ENCODE measurements around the gene ABCA5. TPM values are rescaled to one million over a fixed set of nuclear protein-coding genes. Genes with fewer than 3 reads are reported as not detected.

ABCA5 gene
- total and polyA plus RNA-seq, 2 donors (not counting 3 experiments of a cell fraction or from before 2014, with no cell fraction given), result 9.3 to 23.2 TPM

GRCh38 chr17:69375229-69375628 is 48.3 kb upstream of the ABCA5 start:
- POLR2A ChIA-PET, result no interaction called here
- no peaks in the 10 kb centered on the region for H3K79me2 ChIP-seq (ENCODE audit: control insufficient read depth, insufficient read depth, low read length)
- dilution Hi-C loops (cut with MboI; ENCODE audit: extremely low pct_ligation_motif_present, low sequenced_read_pairs), result no loop called here
- no peaks in the 10 kb centered on the region for H3K9me3 ChIP-seq (replicated peaks; ENCODE audit: control insufficient read depth, insufficient read depth, low read length)
- no peaks in the 10 kb centered on the region for H3K9me1 ChIP-seq (replicated peaks; ENCODE audit: control insufficient read depth, extremely low read depth, insufficient read depth, low read length)
- H3K4me2 ChIP-seq (ENCODE audit: insufficient read depth, low read length), result no peak overlapping the region
- H4K20me1 ChIP-seq (replicated peaks; ENCODE audit: control insufficient read depth, extremely low read depth, insufficient read depth, low read length), result no peaks in the 10 kb centered on the region
- TF ChIP-seq POLR2AphosphoS5 (IDR thresholded peaks at IDR 0.05; ENCODE audit: insufficient read depth, low read depth, low read length) (no peak), EZH2 (IDR thresholded peaks at IDR 0.05; ENCODE audit: borderline replicate concordance, low read depth, low read length, severe bottlenecking) (no peak), MAX (IDR thresholded peaks at IDR 0.05; ENCODE audit: insufficient read depth, insufficient read length) (no peak), MYC (IDR thresholded peaks at IDR 0.05; ENCODE audit: low read depth, low read length) (no peak), FOS (IDR thresholded peaks at IDR 0.05; ENCODE audit: borderline replicate concordance, insufficient read depth, low read length) (no peak), CTCF (IDR thresholded peaks at IDR 0.05; ENCODE audit: extremely low read depth in 1 of 2, insufficient read depth in 1 of 2, low read depth in 1 of 2, low read length in 2 of 2) (no peak), POLR2A (IDR thresholded peaks at IDR 0.05; ENCODE audit: low read depth, low read length) (no peak), GATA2 (IDR thresholded peaks at IDR 0.05; ENCODE audit: insufficient read depth, insufficient read length, low read depth, low read length) (no peak), JUN (IDR thresholded peaks at IDR 0.05; ENCODE audit: borderline replicate concordance, insufficient read depth, insufficient read length, low read depth) (no peak)
- no peak for DNase-seq (ENCODE audit: low read depth, low spot score)
- intact Hi-C loops (cut with micrococcal nuclease), result no loop called here
- no TSS peak for BruUV-seq (replicated peaks)
- no peak overlapping the region for H3K4me3 ChIP-seq (replicated peaks in 1 of 3; ENCODE audit: insufficient read depth in 1 of 3, low read depth in 1 of 3, low read length in 3 of 3)
- H3K4me1 ChIP-seq (ENCODE audit: control insufficient read depth, extremely low read depth, insufficient read depth, low read length), result no peaks in the 10 kb centered on the region
- H2AFZ ChIP-seq (ENCODE audit: low read depth, low read length), result no peak overlapping the region
- H3K27me3 ChIP-seq (ENCODE audit: control insufficient read depth in 2 of 2, insufficient read depth in 2 of 2, low read length in 2 of 2), result no peaks in the 10 kb centered on the region
- FAIRE-seq, result no peak
- CTCF ChIA-PET, result interaction anchor here (0.7 to 1.3 kb wide), 2 partner anchors 14 to 21 kb away, joined by 3 read pairs; no protein-coding TSS in a partner anchor
- H3K9ac ChIP-seq (replicated peaks; ENCODE audit: extremely low read depth, insufficient read depth, low read length), result no peak overlapping the region
- no peaks in the 10 kb centered on the region for H3K36me3 ChIP-seq (ENCODE audit: control insufficient read depth in 2 of 2, extremely low read depth in 1 of 2, insufficient read depth in 2 of 2, low read length in 2 of 2)
- no peak overlapping the region for H3K27ac ChIP-seq (ENCODE audit: insufficient read depth, low read depth, low read length)
